H1 (cell line): ENCODE results near the gene CMIP. TPM values are rescaled to one million over a fixed set of nuclear protein-coding genes. Genes with fewer than 3 reads are reported as not detected.

Source experiments
- CBX5 ChIP-seq: fragments of 300-800, 300-1000 bp; sonication (generic); IDR thresholded peaks from 2 replicates; pipeline ENCODE4 v1.7.1; 2016; ENCODE audit warnings: antibody characterized with exemption, low read length, low read depth
- KDM1A ChIP-seq: fragments of 200-600, 300-600 bp; sonication (generic); IDR thresholded peaks from 2 replicates; pipeline ENCODE4 v1.7.1; 2016; ENCODE audit warnings: mild to moderate bottlenecking, low read length, borderline replicate concordance
- RBBP5 ChIP-seq: IDR thresholded peaks from 2 replicates; pipeline ENCODE4 v1.7.1; 2012; ENCODE audit warnings: low read depth, mild to moderate bottlenecking, inconsistent platforms, low read length, moderate library complexity, borderline replicate concordance
- SAP30 ChIP-seq: fragments of 300-600 bp; sonication (generic); IDR thresholded peaks from 2 replicates; pipeline ENCODE4 v1.7.1; 2012; ENCODE audit warnings: low read length, moderate library complexity, mild to moderate bottlenecking, inconsistent platforms; ENCODE audit not compliant: insufficient read depth, insufficient replicate concordance
- polyA plus RNA-seq, 7 experiments: library from polyadenylated mRNA; depleted of rRNA in 3 of 7; stranded (reverse) in 5 of 7; unstranded in 2 of 7; fragments of >200 nt in 5 of 7; fragments of 200-250 nt in 2 of 7; gene quantifications; 1 replicate in 5 of 7; 2 replicates in 1 of 7; 4 replicates in 1 of 7; pipeline versions ENCODE4 v1.2.1 to v1.2.3, GENCODE V29; 2011 to 2013; ENCODE audit warnings: missing spikeins in 2 of 7, mixed read lengths in 2 of 7
- total RNA-seq: library from RNA; stranded (reverse); fragmentation: NEBNext Ultra II Directional; extraction: Animal tissue kit (Norgen Biotek cat#: 25700); gene quantifications from 2 replicates; pipeline ENCODE4 v1.2.1, GENCODE V29; 2021

The CMIP gene
- total and polyA plus RNA-seq, 2 of the 8 experiments (the other 6 are each of a cell fraction or from before 2014, with no cell fraction given): 7.9 to 53.2 TPM

DNA sequence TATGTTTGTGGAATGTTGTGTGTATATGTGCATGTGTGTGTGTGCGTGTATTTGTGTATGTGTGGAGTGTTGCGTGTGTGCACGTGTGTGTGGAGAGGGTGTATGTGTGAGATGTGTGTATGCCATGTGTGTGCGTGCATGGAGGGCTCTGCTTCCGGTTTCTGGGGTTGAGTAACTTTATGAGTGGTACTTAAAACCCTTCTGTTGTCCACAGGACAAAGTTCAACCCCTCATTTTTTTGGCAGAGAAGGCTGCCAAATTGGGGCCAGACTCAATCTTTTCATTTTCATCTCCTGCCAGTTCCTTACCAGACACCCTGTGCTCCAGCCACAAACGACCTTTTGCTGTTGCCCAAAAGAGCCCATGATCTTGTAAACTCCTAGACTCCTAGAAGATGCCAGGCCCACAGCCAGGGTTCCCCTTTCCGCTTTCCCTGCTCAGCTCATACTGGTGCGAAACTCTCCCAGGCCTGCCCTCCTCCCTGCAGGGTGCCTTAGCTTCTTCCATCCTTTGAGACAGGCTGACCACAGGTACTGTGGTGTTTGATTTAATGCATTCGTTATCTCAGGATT is 100.2 kb downstream of the CMIP start (continued):
- TF ChIP-seq SAP30 (no peak), CBX5 (no peak), RBBP5 (no peak), KDM1A (no peak)
